ENCODE data around the gene NFATC1. TPM values are rescaled to one million over a fixed set of nuclear protein-coding genes. Genes with fewer than 3 reads are reported as not detected.
A peak's percentile ranks its signal among the peaks of the same experiment; 100 is the strongest.

NFATC1 gene
- polyA plus RNA-seq, 1 of the 3 experiments (the other 2 are of a cell fraction) = 0.02 TPM

DNA sequence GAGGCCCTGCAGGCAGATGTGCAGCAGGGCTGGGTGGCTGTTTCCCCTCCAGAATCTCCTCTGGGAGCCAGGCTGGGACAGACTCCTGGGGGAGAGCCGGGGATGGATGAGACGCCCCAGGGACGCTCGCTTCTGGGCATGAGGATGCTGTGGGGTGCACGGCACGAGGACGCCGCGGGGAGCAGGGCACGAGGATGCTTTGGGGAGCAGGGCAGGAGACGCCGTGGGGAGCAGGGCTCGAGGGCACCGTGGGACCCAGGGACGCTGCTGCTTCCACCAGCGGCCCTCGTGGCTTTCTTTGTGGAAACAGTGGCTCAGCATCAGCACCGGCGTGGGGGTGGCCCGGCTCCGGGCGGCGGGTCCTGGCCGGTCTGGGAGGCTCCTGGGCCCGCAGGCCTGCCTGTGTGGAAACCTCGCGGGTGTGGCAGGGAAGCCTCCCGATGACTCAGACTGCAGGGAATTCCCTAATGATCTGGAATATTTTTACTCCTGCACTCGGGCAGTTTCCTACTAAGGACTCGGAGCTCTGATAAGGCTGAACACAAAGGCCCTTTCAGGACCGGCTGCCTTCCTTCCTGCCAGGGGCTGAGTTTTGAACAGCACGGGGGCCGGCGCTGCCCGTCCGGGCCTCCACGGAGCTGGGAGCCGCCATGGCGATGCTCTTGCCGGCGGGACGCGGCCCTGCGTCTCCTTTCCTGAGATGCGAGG is 62.6 kb downstream of the NFATC1 start:
- Histone ChIP-seq H3K9me3 (no peaks in the 10 kb centered on the region), H3K4me1 (ENCODE audit: control insufficient read depth in 1 of 2, insufficient read depth in 2 of 2, low read depth in 1 of 2, low read length in 1 of 2) (no peaks in the 10 kb centered on the region; a peak in 1 of 4 replicates), H3K27me3 (ENCODE audit: insufficient read depth) (peaks cover 99% of the 10 kb centered on the region), H4K20me1 (ENCODE audit: insufficient read depth) (0 out of 2 replicates have a peak, but pooled peaks cover 6% of the 10 kb centered on the region), H3K27ac (ENCODE audit: low read depth in 2 of 2, low read length in 1 of 2) (no peak overlapping the region), H3K9me2 (no peaks in the 10 kb centered on the region), H3K36me3 (replicated peaks in 1 of 2; ENCODE audit: control insufficient read depth in 1 of 2, insufficient read depth in 2 of 2, low read length in 1 of 2) (no peaks in the 10 kb centered on the region), H3K9ac (no peak overlapping the region), H2AFZ (ENCODE audit: low read depth) (no peak overlapping the region; the same call in 1 of the 2 replicates), H3K79me2 (ENCODE audit: insufficient read depth) (no peaks in the 10 kb centered on the region), H3F3A (replicated peaks; ENCODE audit: insufficient read depth) (no peaks in the 10 kb centered on the region), H3K4me2 (peak overlapping the region; percentile 59), H3K4me3 (ENCODE audit: low read depth in 2 of 2, low read length in 1 of 2) (no peak overlapping the region)
- no peak for DNase-seq
- 2% methylated on average over 16 of the region's 45 CpGs for WGBS (ENCODE audit: low lambda C conversion rate)
- TF ChIP-seq FOSL2 (IDR thresholded peaks at IDR 0.05; ENCODE audit: borderline replicate concordance, low read depth) (peak; percentile 46; the same call in 1 of the 2 replicates), TCF12 (IDR thresholded peaks at IDR 0.05) (peak; percentile 14; the same call in 1 of the 2 replicates), MXI1 (IDR thresholded peaks at IDR 0.05; ENCODE audit: low read depth, low read length) (no peak), RFX5 (IDR thresholded peaks at IDR 0.05; ENCODE audit: low read length) (no peak), SIN3A (IDR thresholded peaks at IDR 0.05; ENCODE audit: borderline replicate concordance, low read depth, low read length) (no peak), FOXJ3 (CRISPR knock-in tag; IDR thresholded peaks at IDR 0.05) (no peak), RAD21 (IDR thresholded peaks at IDR 0.05; ENCODE audit: low read length) (no peak)
- ChIA-PET CTCF (no interaction called here), POLR2A (no interaction called here)

DNA sequence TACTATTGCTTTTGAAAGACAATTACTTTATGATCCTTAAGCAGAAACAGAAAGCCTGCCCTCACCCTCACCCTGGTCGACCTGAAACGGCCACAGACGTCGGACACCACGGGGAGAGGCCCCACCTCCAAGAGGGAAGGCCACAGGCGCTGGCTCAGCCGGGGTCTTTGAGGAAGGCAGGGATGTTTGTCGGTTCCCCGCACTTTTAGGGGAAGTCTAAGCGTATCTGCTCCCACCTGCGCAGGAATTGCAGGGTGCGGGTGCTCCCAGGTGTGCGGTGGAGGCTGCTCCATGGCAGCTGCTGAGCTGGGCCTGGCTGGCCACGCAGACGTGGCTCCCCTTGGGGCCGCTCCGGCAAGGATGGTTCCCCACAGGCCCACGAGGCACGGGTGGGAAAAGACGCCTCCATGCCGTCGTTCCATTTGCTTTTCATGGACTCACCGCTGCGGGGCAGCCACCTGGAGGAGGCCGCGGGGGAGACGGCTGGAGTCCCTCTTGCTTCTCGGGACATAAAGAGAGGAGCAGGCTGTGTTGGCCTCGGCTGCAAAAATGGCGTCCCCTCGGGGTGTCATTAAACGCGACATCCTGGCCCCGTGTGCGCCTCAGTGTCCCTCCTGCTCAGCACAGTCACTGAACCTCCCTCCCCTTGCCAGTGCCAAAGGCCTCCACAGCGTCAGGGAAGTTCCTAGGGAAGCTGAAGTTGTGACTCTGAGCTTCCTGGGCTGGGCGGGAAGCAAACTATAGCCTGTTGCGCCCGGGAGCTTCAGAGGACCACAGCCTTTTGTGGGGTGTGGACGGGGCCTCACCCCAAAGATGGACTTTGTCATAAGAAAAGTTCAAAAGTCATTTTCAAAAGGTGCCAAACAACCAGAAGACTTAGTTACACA is 63.4 kb downstream of the NFATC1 start:
- 0 out of 2 replicates have a peak, but pooled peaks cover 6% of the 10 kb centered on the region for H4K20me1 ChIP-seq (ENCODE audit: insufficient read depth)
- DNase-seq = no peak
- POLR2A ChIA-PET = no interaction called here
- H3K4me1 ChIP-seq (ENCODE audit: control insufficient read depth in 1 of 2, insufficient read depth in 2 of 2, low read depth in 1 of 2, low read length in 1 of 2) = no peaks in the 10 kb centered on the region; a peak in 1 of 4 replicates
- no peaks in the 10 kb centered on the region for H3F3A ChIP-seq (replicated peaks; ENCODE audit: insufficient read depth)
- H2AFZ ChIP-seq (ENCODE audit: low read depth) = no peak overlapping the region; the same call in 1 of the 2 replicates
- H3K36me3 ChIP-seq (replicated peaks in 1 of 2; ENCODE audit: control insufficient read depth in 1 of 2, insufficient read depth in 2 of 2, low read length in 1 of 2) = no peaks in the 10 kb centered on the region
- no peaks in the 10 kb centered on the region for H3K9me3 ChIP-seq
- TF ChIP-seq TAF1 (IDR thresholded peaks at IDR 0.05; ENCODE audit: borderline replicate concordance, low read depth, low read length) (no peak), NFIC (IDR thresholded peaks at IDR 0.05; ENCODE audit: borderline replicate concordance) (no peak), FOSL2 (IDR thresholded peaks at IDR 0.05; ENCODE audit: borderline replicate concordance, low read depth) (no peak), TCF12 (IDR thresholded peaks at IDR 0.05) (no peak), USF2 (IDR thresholded peaks at IDR 0.05; ENCODE audit: borderline replicate concordance, low read depth, low read length) (no peak), JUND (IDR thresholded peaks at IDR 0.05) (no peak), NRF1 (IDR thresholded peaks at IDR 0.05; ENCODE audit: low read depth, low read length) (no peak), YY1 (IDR thresholded peaks at IDR 0.05; ENCODE audit: low read depth) (no peak)
- 36% methylated on average over 12 of the region's 40 CpGs for WGBS (ENCODE audit: low lambda C conversion rate)
- CTCF ChIA-PET = no interaction called here
- no peaks in the 10 kb centered on the region for H3K79me2 ChIP-seq (ENCODE audit: insufficient read depth)
- peak overlapping the region; percentile 59; the same call in 1 of the 2 replicates for H3K4me2 ChIP-seq
- H3K27ac ChIP-seq (ENCODE audit: low read depth in 2 of 2, low read length in 1 of 2) = no peak overlapping the region
- peaks cover 99% of the 10 kb centered on the region for H3K27me3 ChIP-seq (ENCODE audit: insufficient read depth)
- H3K9me2 ChIP-seq = no peaks in the 10 kb centered on the region
- H3K9ac ChIP-seq = no peak overlapping the region
- no peak overlapping the region for H3K4me3 ChIP-seq (ENCODE audit: low read depth in 2 of 2, low read length in 1 of 2)
